SK-N-SH treated with all-trans-retinoic acid at 6 μM for 48 hours (cell line): ENCODE data around the gene LMO7.

ENCODE experiments used
- ATAC-seq: fragments of 200-7000 bp; cut with Tn5 transposase; 3 replicates; pipeline ENCODE4 v1.9.1; 2020; ENCODE audit warnings: mild to moderate bottlenecking, moderate library complexity
- BACH2 ChIP-seq: fragments of 250-450 bp; sonication (Bioruptor Pico); IDR thresholded peaks from 2 replicates; pipeline ENCODE4 v1.9.0; 2021; ENCODE audit warnings: mild to moderate bottlenecking, borderline replicate concordance
- CSDC2 ChIP-seq: fragments of 250-450 bp; sonication (Bioruptor Pico); IDR thresholded peaks from 2 replicates; pipeline ENCODE4 v1.5.0; 2020; ENCODE audit warnings: mild to moderate bottlenecking, moderate library complexity
- ESRRG ChIP-seq: fragments of 250-450 bp; sonication (Bioruptor Pico); IDR thresholded peaks from 2 replicates; pipeline ENCODE4 v1.6.1; 2021; ENCODE audit warnings: mild to moderate bottlenecking
- GLIS3 ChIP-seq: fragments of 250-450 bp; sonication (Bioruptor Pico); IDR thresholded peaks from 2 replicates; pipeline ENCODE4 v1.5.0; 2020; ENCODE audit warnings: mild to moderate bottlenecking, moderate library complexity
- ISL1 ChIP-seq: fragments of 250-450 bp; sonication (Bioruptor Pico); IDR thresholded peaks from 2 replicates; pipeline ENCODE4 v2.1.2; 2022; ENCODE audit warnings: mild to moderate bottlenecking, moderate library complexity
- OSR1 ChIP-seq: fragments of 250-450 bp; sonication (Bioruptor Pico); IDR thresholded peaks from 2 replicates; pipeline ENCODE4 v1.8.0; 2022; ENCODE audit warnings: moderate library complexity, mild to moderate bottlenecking, inconsistent platforms
- PPARA ChIP-seq: fragments of 250-450 bp; sonication (Bioruptor Pico); IDR thresholded peaks from 2 replicates; pipeline ENCODE4 v1.5.0; 2020; ENCODE audit warnings: mild to moderate bottlenecking, borderline replicate concordance
- RARB ChIP-seq: fragments of 250-450 bp; sonication (Bioruptor Pico); IDR thresholded peaks from 2 replicates; pipeline ENCODE4 v1.8.0; 2021; ENCODE audit warnings: mild to moderate bottlenecking, moderate library complexity
- TOX ChIP-seq: fragments of 250-450 bp; sonication (Bioruptor Pico); IDR thresholded peaks from 2 replicates; pipeline ENCODE4 v1.8.0; 2021; ENCODE audit warnings: mild to moderate bottlenecking, moderate library complexity, borderline replicate concordance
- ZFP3 ChIP-seq: fragments of 250-450 bp; sonication (Bioruptor Pico); IDR thresholded peaks from 2 replicates; pipeline ENCODE4 v1.5.0; 2020; ENCODE audit warnings: mild to moderate bottlenecking, moderate library complexity
- ZNF565 ChIP-seq: fragments of 450-650 bp; formaldehyde crosslinking; conservative IDR thresholded peaks from 2 replicates; pipeline ENCODE4 v1.5.0; 2020; ENCODE audit warnings: low read depth, mild to moderate bottlenecking, moderate library complexity
- ZNF8 ChIP-seq: fragments of 450-650 bp; formaldehyde crosslinking; IDR thresholded peaks from 2 replicates; pipeline ENCODE4 v1.5.0; 2020; ENCODE audit warnings: mild to moderate bottlenecking, moderate library complexity
- TF ChIP-seq, protein P1 (sequence below): fragments of 250-450 bp; sonication (Bioruptor Pico); IDR thresholded peaks from 2 replicates; pipeline ENCODE4 v1.8.0; 2021; ENCODE audit warnings: low read depth, mild to moderate bottlenecking, moderate library complexity, borderline replicate concordance
- TF ChIP-seq, protein P2 (sequence below): fragments of 250-450 bp; sonication (Bioruptor Pico); IDR thresholded peaks from 2 replicates; pipeline ENCODE4 v1.8.0; 2020; ENCODE audit warnings: mild to moderate bottlenecking, moderate library complexity, borderline replicate concordance
- TF ChIP-seq, protein P3 (sequence below): fragments of 250-450 bp; sonication (Bioruptor Pico); IDR thresholded peaks from 2 replicates; pipeline ENCODE4 v1.5.0; 2020; ENCODE audit warnings: mild to moderate bottlenecking, moderate library complexity

The LMO7 gene

DNA sequence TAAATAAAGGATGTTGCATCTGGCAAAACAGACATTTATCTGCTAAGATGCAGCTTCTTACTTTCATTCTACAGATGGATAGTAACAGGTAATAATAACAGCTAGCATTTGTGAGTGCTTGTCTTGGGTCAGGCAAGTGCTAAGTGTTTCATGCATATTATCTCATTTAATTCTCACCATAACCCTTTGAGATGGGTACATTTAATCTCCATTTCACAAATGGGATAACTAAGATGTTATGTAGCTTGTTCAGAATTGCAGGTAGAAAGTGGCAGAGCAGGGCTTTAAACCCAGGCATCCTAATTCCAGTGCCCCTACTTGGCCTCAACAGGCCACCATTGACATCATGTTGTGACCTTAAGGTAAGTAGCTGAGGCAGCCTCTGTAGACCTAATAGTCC lies 69.8 kb downstream of the LMO7 start:
- TF ChIP-seq OSR1 (CRISPR knock-in tag) (no peak), ZFP3 (CRISPR knock-in tag) (no peak), GLIS3 (CRISPR knock-in tag) (no peak), ZNF8 (CRISPR knock-in tag) (no peak), ISL1 (no peak)
- TF ChIP-seq, protein P1, sequence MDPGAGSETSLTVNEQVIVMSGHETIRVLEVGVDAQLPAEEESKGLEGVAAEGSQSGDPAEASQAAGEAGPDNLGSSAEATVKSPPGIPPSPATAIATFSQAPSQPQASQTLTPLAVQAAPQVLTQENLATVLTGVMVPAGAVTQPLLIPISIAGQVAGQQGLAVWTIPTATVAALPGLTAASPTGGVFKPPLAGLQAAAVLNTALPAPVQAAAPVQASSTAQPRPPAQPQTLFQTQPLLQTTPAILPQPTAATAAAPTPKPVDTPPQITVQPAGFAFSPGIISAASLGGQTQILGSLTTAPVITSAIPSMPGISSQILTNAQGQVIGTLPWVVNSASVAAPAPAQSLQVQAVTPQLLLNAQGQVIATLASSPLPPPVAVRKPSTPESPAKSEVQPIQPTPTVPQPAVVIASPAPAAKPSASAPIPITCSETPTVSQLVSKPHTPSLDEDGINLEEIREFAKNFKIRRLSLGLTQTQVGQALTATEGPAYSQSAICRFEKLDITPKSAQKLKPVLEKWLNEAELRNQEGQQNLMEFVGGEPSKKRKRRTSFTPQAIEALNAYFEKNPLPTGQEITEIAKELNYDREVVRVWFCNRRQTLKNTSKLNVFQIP (CRISPR knock-in tag) = no peak
- ATAC-seq = no peak

DNA sequence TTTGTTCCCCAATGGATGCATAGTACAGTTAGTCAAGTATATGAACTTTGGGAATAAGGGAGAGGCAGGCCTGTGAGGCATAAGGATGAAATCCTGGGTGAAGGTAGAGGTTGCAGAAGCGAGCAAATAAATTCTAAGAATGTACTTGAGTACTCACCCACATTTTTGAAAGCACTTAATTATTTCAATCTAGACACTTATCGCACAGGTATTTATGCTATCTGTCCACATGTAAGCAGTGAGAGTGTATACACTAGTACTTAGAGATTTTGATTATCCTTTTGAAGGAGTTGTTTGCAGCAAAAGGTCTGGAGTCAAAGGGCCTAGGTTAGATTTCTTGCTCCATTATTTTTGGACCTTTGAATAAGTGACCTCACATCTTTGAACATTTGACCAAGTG lies 77.7 kb downstream of the LMO7 start:
- no peak for ATAC-seq
- no peak for TF ChIP-seq TOX (CRISPR knock-in tag)
- TF ChIP-seq, protein P2, sequence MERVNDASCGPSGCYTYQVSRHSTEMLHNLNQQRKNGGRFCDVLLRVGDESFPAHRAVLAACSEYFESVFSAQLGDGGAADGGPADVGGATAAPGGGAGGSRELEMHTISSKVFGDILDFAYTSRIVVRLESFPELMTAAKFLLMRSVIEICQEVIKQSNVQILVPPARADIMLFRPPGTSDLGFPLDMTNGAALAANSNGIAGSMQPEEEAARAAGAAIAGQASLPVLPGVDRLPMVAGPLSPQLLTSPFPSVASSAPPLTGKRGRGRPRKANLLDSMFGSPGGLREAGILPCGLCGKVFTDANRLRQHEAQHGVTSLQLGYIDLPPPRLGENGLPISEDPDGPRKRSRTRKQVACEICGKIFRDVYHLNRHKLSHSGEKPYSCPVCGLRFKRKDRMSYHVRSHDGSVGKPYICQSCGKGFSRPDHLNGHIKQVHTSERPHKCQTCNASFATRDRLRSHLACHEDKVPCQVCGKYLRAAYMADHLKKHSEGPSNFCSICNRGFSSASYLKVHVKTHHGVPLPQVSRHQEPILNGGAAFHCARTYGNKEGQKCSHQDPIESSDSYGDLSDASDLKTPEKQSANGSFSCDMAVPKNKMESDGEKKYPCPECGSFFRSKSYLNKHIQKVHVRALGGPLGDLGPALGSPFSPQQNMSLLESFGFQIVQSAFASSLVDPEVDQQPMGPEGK (CRISPR knock-in tag) = no peak
- no peak for TF ChIP-seq OSR1 (CRISPR knock-in tag)
- TF ChIP-seq RARB (CRISPR knock-in tag) = no peak

DNA sequence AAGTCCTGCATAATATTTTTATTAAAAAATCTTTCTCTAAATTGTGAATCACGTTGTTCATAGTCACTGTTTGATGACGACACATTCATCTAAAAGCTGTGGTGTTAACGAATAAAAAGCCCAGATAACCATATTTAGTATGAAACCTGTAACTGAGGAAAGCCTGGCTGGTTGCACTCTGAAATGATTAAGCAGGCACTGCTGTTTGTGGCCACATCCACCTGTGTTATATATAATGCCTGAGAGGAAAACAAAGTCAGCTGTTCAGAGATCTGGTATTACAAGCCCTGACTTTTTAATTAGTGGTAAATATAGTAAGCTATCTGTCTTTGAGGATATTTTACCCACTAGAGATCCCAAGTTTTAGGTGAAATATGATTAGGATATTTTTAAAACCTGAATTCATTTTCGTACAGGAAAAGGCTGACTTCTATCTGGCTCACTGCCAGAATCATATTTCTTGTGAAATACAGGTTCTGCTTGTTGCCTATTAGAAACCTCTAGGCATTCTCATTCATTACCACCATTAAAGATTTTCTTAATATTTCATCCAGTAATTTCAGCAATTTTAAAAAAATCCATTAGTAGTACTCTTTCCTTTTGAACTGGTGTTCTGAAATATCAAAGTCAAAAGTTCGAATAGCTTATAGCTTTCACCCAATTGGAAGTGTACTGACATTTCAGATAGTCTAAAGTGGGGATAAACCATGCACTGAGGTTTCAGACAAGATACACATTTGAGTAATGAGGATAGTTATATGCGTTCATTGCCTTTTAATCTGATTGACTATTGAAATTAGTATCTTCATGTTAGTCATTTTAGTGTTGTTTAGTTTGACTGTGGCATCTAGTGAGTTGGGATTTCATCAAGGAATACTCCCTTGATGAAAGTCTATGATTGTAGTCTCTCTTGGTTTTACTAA lies 79.7 kb downstream of the LMO7 start:
- peak; percentile 50 for ATAC-seq
- TF ChIP-seq, protein P1 (CRISPR knock-in tag) = no peak

DNA sequence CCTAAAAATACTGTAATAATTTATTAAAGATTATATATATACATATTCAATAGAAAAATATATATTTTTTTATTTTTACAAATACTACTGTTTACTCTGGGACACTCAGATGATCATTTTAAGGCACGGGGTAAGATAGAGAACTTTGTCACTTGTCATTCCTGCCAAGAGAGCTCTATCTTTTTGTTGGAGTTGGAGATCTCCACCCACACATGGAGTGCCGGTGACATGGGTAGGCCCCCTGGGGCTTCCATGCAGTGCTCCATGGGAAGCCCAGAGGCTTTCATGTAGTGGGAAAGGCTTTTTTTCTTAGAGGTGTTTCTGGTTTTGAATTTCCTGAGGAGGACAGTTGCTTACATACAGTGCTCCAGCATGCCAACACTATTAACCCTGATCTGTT lies 81.4 kb downstream of the LMO7 start:
- ATAC-seq = no peak

More for the DNA sequence above, 81.4 kb downstream of the LMO7 start:
- TF ChIP-seq ESRRG (CRISPR knock-in tag) (no peak), CSDC2 (CRISPR knock-in tag) (no peak), ZNF8 (CRISPR knock-in tag) (no peak), OSR1 (CRISPR knock-in tag) (no peak), TOX (CRISPR knock-in tag) (no peak), ZFP3 (CRISPR knock-in tag) (no peak), BACH2 (CRISPR knock-in tag) (no peak), ZNF565 (no peak), PPARA (CRISPR knock-in tag) (no peak)
- TF ChIP-seq, protein P3, sequence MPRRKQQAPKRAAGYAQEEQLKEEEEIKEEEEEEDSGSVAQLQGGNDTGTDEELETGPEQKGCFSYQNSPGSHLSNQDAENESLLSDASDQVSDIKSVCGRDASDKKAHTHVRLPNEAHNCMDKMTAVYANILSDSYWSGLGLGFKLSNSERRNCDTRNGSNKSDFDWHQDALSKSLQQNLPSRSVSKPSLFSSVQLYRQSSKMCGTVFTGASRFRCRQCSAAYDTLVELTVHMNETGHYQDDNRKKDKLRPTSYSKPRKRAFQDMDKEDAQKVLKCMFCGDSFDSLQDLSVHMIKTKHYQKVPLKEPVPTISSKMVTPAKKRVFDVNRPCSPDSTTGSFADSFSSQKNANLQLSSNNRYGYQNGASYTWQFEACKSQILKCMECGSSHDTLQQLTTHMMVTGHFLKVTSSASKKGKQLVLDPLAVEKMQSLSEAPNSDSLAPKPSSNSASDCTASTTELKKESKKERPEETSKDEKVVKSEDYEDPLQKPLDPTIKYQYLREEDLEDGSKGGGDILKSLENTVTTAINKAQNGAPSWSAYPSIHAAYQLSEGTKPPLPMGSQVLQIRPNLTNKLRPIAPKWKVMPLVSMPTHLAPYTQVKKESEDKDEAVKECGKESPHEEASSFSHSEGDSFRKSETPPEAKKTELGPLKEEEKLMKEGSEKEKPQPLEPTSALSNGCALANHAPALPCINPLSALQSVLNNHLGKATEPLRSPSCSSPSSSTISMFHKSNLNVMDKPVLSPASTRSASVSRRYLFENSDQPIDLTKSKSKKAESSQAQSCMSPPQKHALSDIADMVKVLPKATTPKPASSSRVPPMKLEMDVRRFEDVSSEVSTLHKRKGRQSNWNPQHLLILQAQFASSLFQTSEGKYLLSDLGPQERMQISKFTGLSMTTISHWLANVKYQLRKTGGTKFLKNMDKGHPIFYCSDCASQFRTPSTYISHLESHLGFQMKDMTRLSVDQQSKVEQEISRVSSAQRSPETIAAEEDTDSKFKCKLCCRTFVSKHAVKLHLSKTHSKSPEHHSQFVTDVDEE (CRISPR knock-in tag) = no peak
- TF ChIP-seq, protein P2 (CRISPR knock-in tag) = no peak
